GM23338 (cell line): ENCODE data around the gene KLHL17. TPM values are rescaled to one million over a fixed set of nuclear protein-coding genes. Genes with fewer than 3 reads are reported as not detected.

Experiments
- ATAC-seq: fragments of 200-7000 bp; cut with Tn5 transposase; 3 replicates; pipeline ENCODE4 v1.9.1; 2020
- DNase-seq: peaks from one replicate; pipeline ENCODE4 v3.0.0-alpha.2; 2015; ENCODE audit warnings: low spot score
- H2AFZ ChIP-seq: fragments of 200-600 bp; sonication (generic); 2 replicates; pipeline ENCODE4 v1.8.0; 2016; ENCODE audit warnings: antibody characterized with exemption, mild to moderate bottlenecking, moderate library complexity
- H3F3A ChIP-seq: fragments of 200-600 bp; sonication (generic); replicated peaks from 2 replicates; pipeline ENCODE4 v1.8.0; 2017; ENCODE audit warnings: antibody characterized with exemption, mixed run types, low read depth
- H3K27ac ChIP-seq: fragments of 200-600 bp; sonication (generic); 2 replicates; pipeline ENCODE4 v1.6.1; 2016; ENCODE audit warnings: low read depth
- H3K27me3 ChIP-seq: fragments of 200-600 bp; sonication (generic); 2 replicates; pipeline ENCODE4 v1.8.0; 2016; ENCODE audit warnings: mild to moderate bottlenecking, mixed run types, moderate library complexity; ENCODE audit not compliant: insufficient read depth
- H3K36me3 ChIP-seq: fragments of 200-600 bp; sonication (generic); 2 replicates; pipeline ENCODE4 v1.8.0; 2016; ENCODE audit warnings: mild to moderate bottlenecking; ENCODE audit not compliant: insufficient read depth
- H3K4me1 ChIP-seq: fragments of 200-600 bp; sonication (generic); 2 replicates; pipeline ENCODE4 v1.8.0; 2016; ENCODE audit warnings: mild to moderate bottlenecking, moderate library complexity; ENCODE audit not compliant: insufficient read depth
- H3K4me2 ChIP-seq: fragments of 200-600 bp; sonication (generic); 2 replicates; pipeline ENCODE4 v1.7.1; 2017; ENCODE audit warnings: mixed run types
- H3K4me3 ChIP-seq: fragments of 200-600 bp; sonication (generic); 2 replicates; pipeline ENCODE4 v1.6.1; 2016; ENCODE audit warnings: mixed run types
- H3K79me2 ChIP-seq: fragments of 200-600 bp; sonication (generic); replicated peaks from 2 replicates; pipeline ENCODE4 v1.8.0; 2017; ENCODE audit warnings: mild to moderate bottlenecking; ENCODE audit not compliant: insufficient read depth
- H3K9me2 ChIP-seq: fragments of 200-600 bp; sonication (generic); 2 replicates; pipeline ENCODE4 v1.8.0; 2017; ENCODE audit not compliant: insufficient read depth
- H4K20me1 ChIP-seq: fragments of 200-600 bp; sonication (generic); replicated peaks from 2 replicates; pipeline ENCODE4 v1.8.0; 2017; ENCODE audit warnings: mild to moderate bottlenecking; ENCODE audit not compliant: insufficient read depth
- H3K27ac Mint-ChIP-seq: 2 replicates; pipeline ENCODE4 v1.8.0; 2020; ENCODE audit warnings: inconsistent platforms, mild to moderate bottlenecking, moderate library complexity, mixed read lengths
- H3K27me3 Mint-ChIP-seq: 3 replicates; pipeline ENCODE4 v1.8.0; 2022; ENCODE audit warnings: low read depth, mild to moderate bottlenecking, moderate library complexity, mixed read lengths, inconsistent platforms; ENCODE audit not compliant: insufficient read depth, poor library complexity
- H3K36me3 Mint-ChIP-seq: 3 replicates; pipeline ENCODE4 v1.8.0; 2021; ENCODE audit warnings: low read depth, mild to moderate bottlenecking, inconsistent platforms, moderate library complexity, mixed read lengths
- H3K4me1 Mint-ChIP-seq: 3 replicates; pipeline ENCODE4 v1.8.0; 2020; ENCODE audit warnings: mild to moderate bottlenecking, inconsistent platforms, mixed read lengths
- H3K4me3 Mint-ChIP-seq: 3 replicates; pipeline ENCODE4 v1.8.0; 2021; ENCODE audit warnings: moderate library complexity, mild to moderate bottlenecking, inconsistent platforms, mixed read lengths
- H3K9me3 Mint-ChIP-seq: 3 replicates; pipeline ENCODE4 v1.8.0; 2020; ENCODE audit warnings: moderate library complexity, mild to moderate bottlenecking, inconsistent platforms, mixed read lengths
- CREB1 ChIP-seq: fragments of 250-450 bp; sonication (Bioruptor Pico); IDR thresholded peaks from 2 replicates; pipeline ENCODE4 v1.5.0; 2020; ENCODE audit warnings: low read depth, mild to moderate bottlenecking, moderate library complexity
- EZH2 ChIP-seq: fragments of 200-600 bp; sonication (generic); IDR thresholded peaks from one replicate; pipeline ENCODE4 v1.8.0; 2017; ENCODE audit warnings: antibody characterized with exemption, mild to moderate bottlenecking, low read depth; ENCODE audit not compliant: unreplicated experiment
- STAT1 ChIP-seq: IDR thresholded peaks from one replicate; pipeline ENCODE4 v1.6.1; 2016; ENCODE audit warnings: antibody characterized with exemption; ENCODE audit not compliant: unreplicated experiment
- ZNF331 ChIP-seq: fragments of 250-450 bp; sonication (Bioruptor Pico); IDR thresholded peaks from 2 replicates; pipeline ENCODE4 v1.5.0; 2020; ENCODE audit warnings: low read depth, mild to moderate bottlenecking, moderate library complexity
- polyA plus RNA-seq: library from polyadenylated mRNA; unstranded; fragments of >200 nt; fragmentation: Nextera tagmentation; extraction: Ambion mirVana; gene quantifications from 2 replicates; pipeline ENCODE4 v1.2.1, GENCODE V29; 2016
- total RNA-seq: library from RNA; depleted of rRNA; stranded (reverse); fragments of >200 nt; shearing (Covaris generic); gene quantifications from 2 replicates; pipeline ENCODE4 v1.2.3, GENCODE V29; 2014

The KLHL17 gene
- total and polyA plus RNA-seq, 2 experiments from 2014 or later = 16.5 to 37.1 TPM

GRCh38 chr1:942864-943533, 17.4 kb upstream of the KLHL17 start:
- peaks cover 17% of the 10 kb centered on the region; the same call in 2 of the 3 replicates for H3K36me3 Mint-ChIP-seq
- H3K27me3 Mint-ChIP-seq = peaks cover 47% of the 10 kb centered on the region
- ATAC-seq = peak; percentile 1; the same call in 1 of the 3 replicates
- Histone ChIP-seq H3K9me2 (no peaks in the 10 kb centered on the region), H3K4me3 (peak overlapping the region; percentile 55), H3K79me2 (no peaks in the 10 kb centered on the region), H4K20me1 (no peaks in the 10 kb centered on the region; the same call in 1 of the 2 replicates), H3K36me3 (peaks cover 6% of the 10 kb centered on the region; the same call in 1 of the 2 replicates), H3K27me3 (peaks cover 62% of the 10 kb centered on the region), H3F3A (0 out of 2 replicates have a peak, but pooled peaks cover 3% of the 10 kb centered on the region), H3K4me1 (peaks cover 5% of the 10 kb centered on the region; the same call in 1 of the 2 replicates), H3K4me2 (peak overlapping the region; percentile 79), H3K27ac (no peak overlapping the region), H2AFZ (no peak overlapping the region)
- TF ChIP-seq STAT1 (no peak), CREB1 (CRISPR knock-in tag) (peak; percentile 45; the same call in 1 of the 2 replicates), EZH2 (no peak), ZNF331 (CRISPR knock-in tag) (no peak)
- H3K4me3 Mint-ChIP-seq = peak overlapping the region; percentile 41; the same call in 2 of the 3 replicates
- H3K27ac Mint-ChIP-seq = no peak overlapping the region
- no peak for DNase-seq
- peaks cover 11% of the 10 kb centered on the region; the same call in 2 of the 3 replicates for H3K4me1 Mint-ChIP-seq
- H3K9me3 Mint-ChIP-seq = peaks cover 3% of the 10 kb centered on the region; the same call in 1 of the 3 replicates

GRCh38 chr1:943545-944340, 16.6 kb upstream of the KLHL17 start:
- H3K4me3 ChIP-seq = no peak overlapping the region
- no peak for DNase-seq
- Mint-ChIP-seq H3K36me3 (peaks cover 18% of the 10 kb centered on the region), H3K4me3 (no peak overlapping the region), H3K27ac (no peak overlapping the region), H3K27me3 (peaks cover 39% of the 10 kb centered on the region), H3K4me1 (peaks cover 11% of the 10 kb centered on the region; the same call in 2 of the 3 replicates), H3K9me3 (peaks cover 3% of the 10 kb centered on the region; the same call in 1 of the 3 replicates)
- peaks cover 6% of the 10 kb centered on the region; the same call in 1 of the 2 replicates for H3K36me3 ChIP-seq
- H4K20me1 ChIP-seq = no peaks in the 10 kb centered on the region; the same call in 1 of the 2 replicates
- H3K27ac ChIP-seq = no peak overlapping the region
- peaks cover 5% of the 10 kb centered on the region; the same call in 1 of the 2 replicates for H3K4me1 ChIP-seq
- no peak for ATAC-seq
- H2AFZ ChIP-seq = no peak overlapping the region
- H3K9me2 ChIP-seq = no peaks in the 10 kb centered on the region
- H3K4me2 ChIP-seq = no peak overlapping the region; the same call in 1 of the 2 replicates
- peaks cover 55% of the 10 kb centered on the region for H3K27me3 ChIP-seq
- no peak for TF ChIP-seq CREB1 (CRISPR knock-in tag)
- H3F3A ChIP-seq = 0 out of 2 replicates have a peak, but pooled peaks cover 3% of the 10 kb centered on the region
- H3K79me2 ChIP-seq = no peaks in the 10 kb centered on the region
